GM10248 (cell line): ENCODE measurements around the gene ATP11A.

Experiments
- CTCF ChIA-PET: fragments of 300-600 bp; sonication (Branson Sonifier 250); formaldehyde crosslinking; extraction: SDS; loops from one replicate; lab custom pipeline; 2021; ENCODE audit warnings: antibody characterized with exemption; lab: Yijun Ruan, JAX
- POLR2A ChIA-PET: fragments of 350-650 bp; sonication (Branson Sonifier 250); formaldehyde crosslinking; extraction: SDS; loops from one replicate; lab custom pipeline; 2020; ENCODE audit warnings: antibody characterized with exemption; lab: Yijun Ruan, JAX
- DNase-seq: peaks from one replicate; pipeline ENCODE4 v3.0.0; 2012; ENCODE audit errors: extremely low spot score
- TF ChIP-seq, protein P1 (sequence below): IDR thresholded peaks from 2 replicates; pipeline ENCODE4 v1.5.1; 2012; ENCODE audit warnings: mild to moderate bottlenecking, low read depth; ENCODE audit errors: extremely low read depth, missing control alignments, control extremely low read depth

Gene ATP11A

DNA sequence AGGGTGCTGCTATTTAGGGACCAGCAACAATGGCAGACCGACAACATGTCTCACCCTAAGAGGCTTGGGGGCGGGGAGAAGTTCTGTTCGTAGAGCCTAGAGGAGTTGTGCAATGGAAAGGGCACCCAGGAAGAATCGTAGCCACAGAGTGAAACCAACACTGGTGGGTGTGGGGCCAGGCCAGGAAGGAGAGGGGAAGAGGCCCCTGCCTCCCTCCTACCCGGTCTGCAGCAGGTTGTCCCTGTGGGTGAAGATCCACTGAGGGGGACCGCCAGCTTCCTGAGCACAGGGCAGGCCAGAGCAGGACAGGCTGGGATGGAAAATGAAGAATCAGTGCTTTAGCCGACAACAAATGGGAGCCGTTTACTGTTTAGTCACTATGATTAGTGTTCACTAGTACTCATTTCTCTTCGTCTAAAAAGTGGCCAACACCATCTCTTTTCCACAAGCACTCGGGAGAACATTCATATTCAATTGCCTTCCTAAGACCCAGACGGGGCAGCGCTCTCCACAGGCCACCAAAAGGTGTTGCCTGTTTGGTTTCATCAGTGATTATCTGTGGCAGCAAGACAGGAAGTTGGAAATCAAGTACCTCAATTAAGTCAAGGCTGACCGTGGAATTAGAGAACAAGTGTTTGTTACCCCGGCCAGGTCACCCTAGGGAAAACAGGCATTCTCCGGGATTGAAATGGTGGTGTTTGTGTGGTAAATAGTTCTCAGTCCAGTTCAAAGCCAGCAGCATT is 1.1 kb upstream of the ATP11A start:
- DNase-seq = no peak
- TF ChIP-seq, protein P1, sequence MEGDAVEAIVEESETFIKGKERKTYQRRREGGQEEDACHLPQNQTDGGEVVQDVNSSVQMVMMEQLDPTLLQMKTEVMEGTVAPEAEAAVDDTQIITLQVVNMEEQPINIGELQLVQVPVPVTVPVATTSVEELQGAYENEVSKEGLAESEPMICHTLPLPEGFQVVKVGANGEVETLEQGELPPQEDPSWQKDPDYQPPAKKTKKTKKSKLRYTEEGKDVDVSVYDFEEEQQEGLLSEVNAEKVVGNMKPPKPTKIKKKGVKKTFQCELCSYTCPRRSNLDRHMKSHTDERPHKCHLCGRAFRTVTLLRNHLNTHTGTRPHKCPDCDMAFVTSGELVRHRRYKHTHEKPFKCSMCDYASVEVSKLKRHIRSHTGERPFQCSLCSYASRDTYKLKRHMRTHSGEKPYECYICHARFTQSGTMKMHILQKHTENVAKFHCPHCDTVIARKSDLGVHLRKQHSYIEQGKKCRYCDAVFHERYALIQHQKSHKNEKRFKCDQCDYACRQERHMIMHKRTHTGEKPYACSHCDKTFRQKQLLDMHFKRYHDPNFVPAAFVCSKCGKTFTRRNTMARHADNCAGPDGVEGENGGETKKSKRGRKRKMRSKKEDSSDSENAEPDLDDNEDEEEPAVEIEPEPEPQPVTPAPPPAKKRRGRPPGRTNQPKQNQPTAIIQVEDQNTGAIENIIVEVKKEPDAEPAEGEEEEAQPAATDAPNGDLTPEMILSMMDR = no peak
- ChIA-PET CTCF (interaction anchor here (1.2 kb wide), 1 partner anchor 185 kb away, joined by 6 read pairs; no protein-coding TSS in a partner anchor), POLR2A (no interaction called here)

DNA sequence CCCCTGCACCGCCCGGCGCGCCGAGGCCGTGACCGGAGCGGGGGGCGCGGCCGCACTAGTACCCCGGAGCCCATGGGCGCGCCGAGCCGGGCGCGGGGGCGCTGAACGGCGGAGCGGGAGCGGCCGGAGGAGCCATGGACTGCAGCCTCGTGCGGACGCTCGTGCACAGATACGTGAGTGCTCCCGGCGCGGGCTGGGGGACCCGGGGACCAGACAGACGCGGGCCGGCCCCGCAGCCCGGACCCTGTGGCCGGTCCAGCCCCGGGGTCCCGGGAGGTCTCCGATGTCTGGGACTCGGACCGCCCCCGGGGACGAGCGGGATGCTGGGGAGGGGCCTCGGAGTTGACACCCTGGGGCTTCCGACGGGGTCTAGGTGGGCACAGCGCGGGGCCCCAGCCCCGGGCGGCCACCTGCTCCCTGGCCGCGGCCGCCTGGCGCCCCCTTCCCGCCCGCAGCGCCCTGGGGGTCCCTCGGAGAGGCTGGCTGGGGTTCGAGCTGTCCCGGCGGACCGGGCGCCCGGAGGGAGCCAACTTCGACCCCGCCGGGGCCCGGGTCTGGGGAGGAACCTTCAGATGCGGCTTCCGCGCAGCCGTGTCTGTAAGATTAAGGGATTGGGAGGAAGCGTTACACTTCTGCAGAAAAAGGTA is 568 bp downstream of the ATP11A start:
- ChIA-PET POLR2A (no interaction called here), CTCF (no interaction called here)
- DNase-seq = peak; percentile 48
- TF ChIP-seq, protein P1 = no peak

DNA sequence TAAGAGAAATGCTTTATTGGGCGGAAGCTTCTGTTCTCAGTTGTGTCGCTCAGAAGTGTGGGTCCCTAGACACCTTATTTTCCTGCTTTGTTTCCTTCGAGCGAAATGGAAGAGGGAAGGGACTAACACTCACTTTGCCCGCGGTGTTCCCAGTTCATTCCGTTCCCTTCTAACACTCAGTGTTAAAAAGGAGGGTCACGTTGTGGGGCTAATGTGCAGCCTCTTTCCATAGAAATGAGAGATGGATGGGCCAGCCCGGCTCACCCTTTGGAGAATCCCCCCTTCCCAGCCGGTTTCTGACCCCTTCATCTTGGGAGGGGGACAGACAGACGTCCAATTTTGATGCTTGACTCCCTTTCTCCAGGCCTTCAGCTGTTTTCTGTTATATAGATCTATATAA is 2.3 kb downstream of the ATP11A start:
- ChIA-PET CTCF (no interaction called here), POLR2A (no interaction called here)
- TF ChIP-seq, protein P1 = no peak
- no peak for DNase-seq

DNA sequence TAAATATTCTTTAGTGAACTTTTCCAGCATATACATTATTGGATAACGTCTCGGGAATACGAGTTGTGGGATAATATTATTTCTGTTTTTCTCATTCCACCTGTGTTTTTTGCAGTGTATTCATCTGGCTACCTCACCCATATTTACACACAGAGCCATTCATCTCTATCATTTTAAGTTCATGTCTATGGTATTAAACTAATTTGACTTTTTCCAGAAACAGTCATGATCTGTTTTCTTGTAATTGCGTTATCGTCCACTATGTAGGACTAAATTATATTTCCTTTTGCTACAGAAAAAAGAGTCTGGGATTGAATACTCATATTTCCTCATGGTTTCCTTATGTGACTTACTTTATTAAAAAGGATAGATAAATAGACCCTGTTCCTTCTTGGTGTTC is 2.7 kb downstream of the ATP11A start:
- CTCF ChIA-PET = no interaction called here
- TF ChIP-seq, protein P1 = no peak

DNA sequence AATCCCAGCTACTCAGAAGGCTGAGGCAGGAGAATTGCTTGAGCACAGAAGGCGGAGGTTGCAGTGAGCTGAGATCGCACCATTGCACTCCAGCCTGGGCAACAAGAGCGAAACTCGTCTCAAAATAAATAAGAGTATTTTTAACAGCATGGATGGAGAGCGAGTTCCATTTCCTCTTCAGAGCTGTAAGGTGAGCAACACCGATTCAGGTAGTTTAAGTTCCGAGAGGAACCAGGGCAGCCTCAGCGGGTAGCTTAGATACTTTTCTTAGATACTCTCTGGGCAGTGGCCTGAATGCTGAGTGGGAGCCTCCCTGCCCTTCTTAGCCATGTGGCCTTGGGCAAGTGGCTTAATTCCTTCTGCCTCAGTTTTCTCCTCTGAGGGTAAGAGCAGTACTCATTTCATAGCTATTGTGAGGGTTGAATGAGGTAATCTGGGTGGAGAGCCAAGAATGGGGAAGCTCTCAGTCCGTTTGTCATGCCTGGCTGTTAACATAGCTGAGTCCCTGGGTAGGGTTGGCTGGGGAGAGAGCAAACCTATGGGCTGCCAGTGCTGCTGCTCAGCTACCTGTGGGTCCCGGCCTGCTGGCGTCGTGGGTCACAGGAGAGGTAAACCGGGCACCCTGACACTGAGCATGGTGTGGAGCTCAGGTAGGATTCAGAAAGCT is 4.1 kb downstream of the ATP11A start:
- POLR2A ChIA-PET = no interaction called here
- no peak for DNase-seq
- CTCF ChIA-PET = interaction anchor here (0.8 to 2.0 kb wide), 8 partner anchors 9 to 181 kb away, joined by 3 to 6 read pairs (median 3); no protein-coding TSS in a partner anchor
- TF ChIP-seq, protein P1 = no peak

More for the DNA sequence above, 2.7 kb downstream of the ATP11A start:
- DNase-seq = no peak
- POLR2A ChIA-PET = no interaction called here

DNA sequence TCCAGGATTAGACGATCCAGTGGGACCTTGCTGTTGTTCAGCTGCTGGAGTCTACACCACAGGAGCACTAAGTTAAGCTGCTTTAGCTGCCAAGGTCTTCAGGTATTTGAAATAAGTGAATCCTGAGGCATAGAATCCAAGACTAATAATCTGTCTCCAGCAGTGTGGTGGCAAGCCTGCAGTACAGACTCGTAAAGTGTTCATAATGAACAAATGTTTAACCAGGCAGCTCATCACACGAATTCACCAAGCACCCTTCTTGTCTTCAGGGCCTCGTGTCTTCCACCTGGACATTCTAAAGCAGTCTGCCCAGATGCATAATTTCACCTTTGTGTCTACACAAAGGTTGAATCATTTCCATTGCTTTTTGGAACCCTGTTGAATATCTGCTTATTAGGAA is 5.3 kb downstream of the ATP11A start:
- DNase-seq = no peak
- ChIA-PET CTCF (interaction anchor here (1.2 to 2.0 kb wide), 4 partner anchors 9 to 179 kb away, joined by 3 to 6 read pairs (median 4); no protein-coding TSS in a partner anchor), POLR2A (no interaction called here)
- TF ChIP-seq, protein P1 = no peak
